HG02678 (cell line): ENCODE data around the gene EPHX1.
"Not testable (repeated sequence)": the region's sequence is repeated elsewhere in the genome, so short reads cannot be mapped to it uniquely, and the experiment has no call there.

ENCODE experiments used
- ATAC-seq: cut with Tn5 transposase; IDR thresholded peaks from one replicate; pipeline ENCODE4 v1.9.1; 2021; ENCODE audit warnings: mild to moderate bottlenecking, moderate library complexity; ENCODE audit not compliant: unreplicated experiment

Gene EPHX1

GRCh38 chr1:225880222-225880588, 70.3 kb downstream of the EPHX1 start:
- no peak for ATAC-seq

GRCh38 chr1:225880636-225881035, 70.7 kb downstream of the EPHX1 start:
- no peak for ATAC-seq

GRCh38 chr1:225881081-225881958, 71.4 kb downstream of the EPHX1 start:
- ATAC-seq = peak; percentile 21

GRCh38 chr1:225881959-225882693, 72.2 kb downstream of the EPHX1 start, which contains the start of gene TMEM63A:
TMEM63A (minus strand) TSS chr1:225882380; CDS start chr1:225877580, 4,800 bp downstream.
- peak; percentile 72 for ATAC-seq

- peak; percentile 22 for ATAC-seq
Observed at GRCh38 chr1:225882694-225883615, 73.0 kb downstream of the EPHX1 start.

GRCh38 chr1:225883616-225884265, 73.8 kb downstream of the EPHX1 start:
- no peak for ATAC-seq

GRCh38 chr1:225885336-225885735, 75.4 kb downstream of the EPHX1 start:
- no peak for ATAC-seq

GRCh38 chr1:225886159-225887029, 76.5 kb downstream of the EPHX1 start:
- no peak for ATAC-seq

- ATAC-seq = no peak
Observed at GRCh38 chr1:225887030-225887314, 77.0 kb downstream of the EPHX1 start.

- not testable (repeated sequence) for ATAC-seq
Observed at GRCh38 chr1:225887554-225888288, 77.8 kb downstream of the EPHX1 start.

- no peak for ATAC-seq
Observed at GRCh38 chr1:225888289-225888897, 78.5 kb downstream of the EPHX1 start.

- no peak for ATAC-seq
Observed at GRCh38 chr1:225888898-225889601, 79.1 kb downstream of the EPHX1 start, which contains the start of gene LEFTY1. LEFTY1 (minus strand) TSS chr1:225889146; CDS start chr1:225889066, 80 bp downstream.

GRCh38 chr1:225889743-225890142, 79.8 kb downstream of the EPHX1 start:
- no peak for ATAC-seq

- ATAC-seq = no peak
Observed at GRCh38 chr1:225890346-225891228, 80.7 kb downstream of the EPHX1 start.

- ATAC-seq = no peak
Observed at GRCh38 chr1:225891229-225891972, 81.5 kb downstream of the EPHX1 start.

GRCh38 chr1:225892307-225892706, 82.4 kb downstream of the EPHX1 start:
- ATAC-seq = no peak
